Hindlimb muscle (tissue), 1 donor: ENCODE data around the gene KDF1. TPM values are rescaled to one million over a fixed set of nuclear protein-coding genes. Genes with fewer than 3 reads are reported as not detected.

ENCODE experiments used
- DNase-seq: peaks from one replicate; pipeline ENCODE4 v3.0.0-alpha.2; 2013
- polyA plus RNA-seq: library from polyadenylated mRNA; unstranded; fragments of 120-200 nt; gene quantifications from one replicate; pipeline ENCODE4 v1.2.1, GENCODE V29; 2013; ENCODE audit not compliant: insufficient read length

KDF1 gene
- polyA plus RNA-seq, 1 donor: not detected

DNA sequence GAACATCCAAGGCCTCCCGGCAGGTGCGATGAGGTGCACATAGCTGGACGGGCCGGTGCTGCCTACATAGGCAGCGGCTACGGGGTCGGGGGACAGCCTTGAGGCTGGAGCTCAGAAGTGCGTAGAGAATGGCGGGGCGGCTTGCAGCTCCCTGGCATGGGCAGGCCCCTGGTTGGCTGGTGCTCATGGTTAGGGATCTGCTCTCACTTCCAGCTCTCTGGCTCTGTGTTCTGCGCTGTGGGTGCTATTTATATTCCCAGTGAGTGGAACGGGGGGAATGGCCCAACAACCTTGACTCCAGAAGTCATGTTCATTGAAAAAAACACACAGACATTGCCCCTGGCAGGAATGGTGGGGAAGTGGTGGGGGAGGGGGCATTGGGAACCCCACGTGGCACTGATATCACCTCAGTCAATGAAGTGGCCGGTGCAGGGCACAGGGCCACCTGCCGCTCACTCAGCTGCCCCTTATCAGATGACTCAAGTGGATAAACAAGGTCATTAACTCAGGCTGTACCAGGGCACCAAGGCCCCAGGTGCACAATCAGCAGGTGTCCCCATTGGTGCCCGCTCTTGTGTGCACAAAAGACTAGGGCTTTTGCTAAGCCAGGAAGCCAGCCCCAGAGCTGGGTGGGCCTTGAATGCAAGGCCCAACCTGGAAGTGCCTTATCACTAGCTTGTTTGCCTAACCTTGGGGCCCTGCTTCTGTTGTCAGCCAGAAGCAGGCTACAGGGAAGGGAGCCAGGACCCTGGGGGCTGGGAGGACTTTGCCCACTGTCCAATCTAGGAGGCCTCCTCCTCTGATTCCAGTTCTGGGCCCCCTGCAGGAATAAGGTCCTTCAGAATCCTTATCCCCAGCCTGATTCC, 46.3 kb downstream of the KDF1 start, which contains the start of gene NR0B2:
Gene NR0B2 (minus strand): TSS at position 222 of the 866 bp plus-strand sequence. CDS start 35 bp downstream, at position 187.
- DNase-seq: no peak

DNA sequence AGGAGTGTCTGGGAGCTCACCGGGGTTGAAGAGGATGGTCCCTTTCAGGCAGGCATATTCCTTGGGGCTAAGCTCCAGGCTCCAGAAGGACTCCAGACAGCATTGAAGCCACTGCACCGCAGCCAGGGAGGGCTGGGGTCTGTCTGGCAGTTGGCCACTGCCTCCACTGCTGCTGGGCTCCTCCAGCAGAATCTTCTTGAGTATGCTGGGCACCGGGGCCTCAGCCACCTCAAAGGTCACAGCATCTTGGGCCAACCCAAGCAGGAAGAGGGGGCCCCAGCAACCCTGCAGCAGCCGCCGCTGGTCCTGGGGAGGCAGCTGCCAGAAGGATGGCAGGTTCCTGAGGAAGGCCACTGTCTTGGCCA, 46.9 kb downstream of the KDF1 start:
- no peak for DNase-seq

DNA sequence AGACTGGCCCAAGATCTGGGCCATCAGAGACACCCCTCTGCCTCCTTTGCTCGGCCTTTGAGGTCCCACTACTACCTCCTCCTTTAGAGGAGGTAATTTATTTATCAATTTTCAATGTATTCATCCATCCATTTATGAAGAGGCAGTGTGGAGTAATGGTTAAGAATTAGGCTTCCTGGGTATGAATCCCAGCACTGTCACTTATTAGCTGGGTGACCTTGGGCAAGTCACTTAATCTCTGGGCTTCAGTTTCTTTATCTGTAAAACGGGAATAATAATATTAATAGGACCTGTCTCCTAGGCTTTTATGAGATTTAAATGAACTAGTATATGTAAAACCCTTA, 48.1 kb downstream of the KDF1 start:
- no peak for DNase-seq

DNA sequence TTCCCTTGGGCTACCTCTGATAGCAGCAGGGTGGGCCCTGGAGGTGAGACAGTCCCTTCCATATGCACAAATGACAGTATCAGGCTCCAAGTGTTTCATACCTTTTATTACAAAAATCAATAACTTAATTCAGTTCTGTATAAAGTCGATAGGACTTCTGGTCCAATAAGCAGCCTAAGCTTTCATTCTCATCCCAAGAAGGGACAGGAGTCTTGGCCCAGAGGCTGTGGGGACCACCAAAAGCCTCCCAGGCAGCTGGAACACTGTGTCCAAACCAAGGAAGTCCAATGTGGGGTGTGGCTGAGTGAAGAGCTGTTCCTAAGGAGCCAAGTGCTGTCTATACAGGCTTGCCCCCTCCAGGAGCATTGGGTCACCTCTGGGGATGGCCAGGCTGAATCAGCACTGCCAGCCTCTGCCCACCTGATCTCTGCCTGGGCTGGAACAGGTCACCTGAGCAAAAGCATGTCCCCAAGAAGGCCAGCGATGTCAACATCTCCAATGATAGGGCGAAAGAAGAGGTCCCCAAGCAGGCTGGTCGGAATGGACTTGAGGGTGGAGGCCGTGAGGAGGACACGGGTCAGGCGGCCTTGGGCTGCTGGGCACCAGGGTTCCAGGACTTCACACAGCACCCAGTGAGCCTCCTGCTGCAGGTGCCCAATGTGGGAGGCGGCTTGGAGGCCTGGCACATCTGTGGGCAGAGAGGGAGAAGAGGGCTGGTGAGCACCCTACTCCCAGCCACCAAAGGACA, 48.7 kb downstream of the KDF1 start:
- DNase-seq: no peak

DNA sequence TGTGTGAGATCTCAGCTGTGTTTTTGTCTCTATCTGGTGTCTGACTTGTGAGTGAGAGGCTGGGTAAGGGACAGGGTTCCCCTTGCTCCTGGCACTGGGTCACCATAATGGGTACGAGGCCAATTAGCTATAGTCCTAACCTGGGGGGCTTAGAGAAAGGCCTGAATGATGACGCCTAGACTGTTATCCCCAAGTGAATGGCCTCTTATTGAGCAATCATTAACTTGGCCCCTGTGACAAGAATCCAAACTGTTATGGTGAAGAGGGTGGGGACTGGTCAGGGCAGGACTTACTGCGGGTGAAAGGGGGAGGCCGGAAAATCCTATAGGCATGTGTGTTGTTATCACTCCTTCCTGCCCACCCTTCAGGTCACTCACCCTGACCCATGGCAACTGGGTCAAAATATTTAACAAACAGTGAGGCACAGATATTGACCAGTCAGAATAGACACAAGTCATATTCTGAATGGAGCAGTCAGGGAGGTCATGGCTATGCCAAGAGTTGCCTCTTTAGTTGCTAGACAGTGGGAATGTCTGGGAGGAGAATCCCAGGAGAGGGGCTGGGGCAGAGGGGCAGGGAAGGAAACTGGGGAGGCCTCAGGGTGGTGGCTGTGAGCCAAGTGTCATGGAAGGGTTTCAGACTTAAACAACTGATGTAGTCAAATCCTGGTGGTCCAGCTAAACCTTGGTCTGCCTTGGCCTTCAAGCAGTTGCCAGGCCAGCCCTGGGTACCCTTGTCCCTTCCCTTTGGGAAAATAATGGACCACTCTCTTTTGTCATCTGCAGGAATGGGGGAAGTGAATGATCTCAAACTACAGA, 49.7 kb downstream of the KDF1 start:
- DNase-seq: no peak

DNA sequence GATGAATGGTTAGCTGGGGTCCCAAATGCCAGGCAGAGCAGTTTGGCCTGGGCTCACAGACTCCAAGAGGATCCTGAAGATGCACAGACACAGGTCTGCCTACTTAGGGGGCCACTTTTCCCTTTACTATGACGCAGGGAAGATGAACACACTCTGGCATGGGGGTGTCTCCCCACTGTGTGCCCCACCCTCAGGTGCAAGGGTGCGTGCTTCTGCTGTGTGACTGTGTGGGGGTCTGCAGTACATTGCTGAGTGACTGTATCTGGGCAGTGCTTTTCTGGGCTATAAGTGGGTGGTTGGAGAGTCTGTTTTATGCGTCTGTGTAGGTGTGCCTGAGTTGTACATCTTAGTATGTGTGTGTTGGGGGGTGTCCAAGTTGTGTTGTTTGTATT, 50.3 kb downstream of the KDF1 start:
- no peak for DNase-seq

DNA sequence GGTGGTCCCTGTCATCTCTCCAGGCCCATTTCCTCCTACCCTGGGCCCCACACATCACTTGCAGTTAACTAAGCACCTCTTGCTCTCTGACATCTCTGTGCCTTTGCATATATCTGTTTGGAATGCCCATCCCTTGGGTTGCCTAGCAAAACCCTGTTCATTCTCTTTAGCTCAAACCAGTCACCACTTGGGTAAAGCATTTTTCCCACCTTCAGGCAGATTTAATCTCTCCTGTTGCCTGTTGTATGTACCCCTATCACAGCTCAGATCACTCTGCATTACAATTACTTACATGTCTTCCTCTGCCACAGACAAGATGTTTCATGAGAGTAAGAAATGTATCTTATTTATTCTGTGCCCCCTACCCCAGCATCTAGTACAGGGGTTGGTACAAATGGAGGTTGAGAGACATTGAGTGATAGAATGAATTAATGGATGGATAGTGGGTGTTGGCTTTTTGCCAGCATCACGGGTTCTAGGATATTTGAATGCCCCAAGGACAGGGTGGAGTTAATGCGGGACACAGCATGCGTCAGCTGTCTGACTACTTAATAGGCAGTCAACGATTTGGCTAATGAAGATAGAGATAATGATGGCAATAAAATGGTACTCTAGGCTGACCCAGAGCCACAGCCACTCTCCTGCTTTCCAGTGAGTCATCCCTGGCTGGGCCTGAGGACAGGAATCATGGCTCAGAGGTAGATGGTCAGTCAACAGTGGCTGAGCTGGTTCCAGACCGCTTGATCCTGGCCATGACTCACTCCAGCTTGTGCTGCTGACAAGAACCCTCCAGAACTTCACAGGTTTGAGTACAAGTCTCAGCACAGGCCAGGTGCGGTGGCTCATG, 53.0 kb downstream of the KDF1 start:
- DNase-seq: no peak

DNA sequence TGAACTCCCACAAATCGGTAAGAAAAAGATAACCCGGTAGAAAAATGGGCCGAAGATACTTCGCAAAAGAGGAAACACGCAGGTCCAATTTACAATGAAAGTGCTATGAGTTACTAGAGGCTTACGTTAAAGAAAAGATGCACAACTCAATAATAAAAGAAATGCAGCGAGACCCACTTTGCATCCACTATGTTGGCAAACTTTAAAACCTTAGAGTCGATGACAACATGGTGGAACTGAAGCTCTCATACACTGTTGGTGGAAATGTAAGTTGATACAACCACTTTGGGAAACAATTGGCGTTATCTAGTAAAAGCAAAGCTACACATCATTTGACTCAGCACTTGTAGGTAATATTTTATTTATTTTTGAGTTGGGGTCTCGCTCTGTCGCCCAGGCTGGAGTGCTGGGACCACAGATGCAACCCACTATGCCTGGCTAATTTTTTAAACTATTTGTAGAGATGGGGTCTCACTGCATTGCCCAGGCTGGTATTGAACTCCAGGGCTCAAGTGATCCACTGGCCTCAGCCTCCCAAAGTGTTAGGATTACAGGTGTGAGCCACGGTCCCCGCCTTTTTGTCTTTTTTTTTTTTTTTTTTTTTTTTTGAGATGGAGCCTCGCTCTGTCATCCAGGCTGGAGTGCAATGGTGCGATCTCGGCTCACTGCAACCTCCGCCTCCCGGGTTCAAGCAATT, 59.3 kb downstream of the KDF1 start:
- no peak for DNase-seq

DNA sequence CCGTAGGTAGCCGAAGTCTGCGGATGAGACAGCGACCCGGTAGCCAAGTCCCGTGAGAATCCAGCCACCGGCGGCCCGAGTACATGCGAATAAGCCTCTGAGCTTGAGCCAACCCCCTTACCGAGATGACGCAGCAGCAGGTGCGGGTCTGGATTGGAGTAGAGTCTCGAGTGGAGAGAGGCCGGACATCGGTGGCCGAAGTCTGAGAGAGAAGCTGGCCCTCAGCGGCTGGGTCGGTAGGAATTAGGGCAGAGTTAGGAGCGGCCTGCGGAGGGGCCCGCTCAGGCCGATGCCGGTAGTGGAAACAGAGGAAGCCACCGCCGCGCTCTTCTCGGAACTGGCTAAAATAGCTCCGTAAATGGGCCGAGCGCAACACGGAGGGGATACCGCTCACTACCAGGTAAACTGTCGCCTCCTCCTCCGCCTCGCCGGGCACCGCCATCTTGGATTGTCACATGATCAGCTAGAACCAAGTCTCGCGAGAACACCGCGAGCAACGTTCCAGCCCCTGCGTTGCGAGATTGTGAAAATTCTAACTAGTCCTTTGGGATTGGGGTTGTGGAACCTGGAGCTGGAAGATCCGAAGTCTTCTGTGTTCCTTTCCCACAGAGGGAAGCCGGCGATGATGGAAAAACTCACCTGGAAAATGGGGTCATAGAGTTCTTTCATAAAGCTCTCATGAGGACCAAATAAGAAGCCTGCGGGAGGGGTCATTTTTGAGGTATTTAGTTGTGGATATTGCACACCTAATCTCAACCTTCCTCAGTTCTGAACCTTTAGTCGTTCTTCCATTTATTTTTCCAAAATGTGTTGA, 60.1 kb downstream of the KDF1 start, which contains the start of gene GPATCH3:
Gene GPATCH3 (minus strand): TSS at position 467 of the 814 bp plus-strand sequence. CDS start 25 bp downstream, at position 442.
- DNase-seq: peak; percentile 91

Other genes starting within 250 kb of the KDF1 start
- 9.8 TPM for gene PIGV, start 172.5 kb downstream of the KDF1 start, polyA plus RNA-seq
- 18.6 TPM for gene ZDHHC18, start 133.8 kb downstream of the KDF1 start, polyA plus RNA-seq
- gene SFN, start 97.3 kb downstream of the KDF1 start, polyA plus RNA-seq: 1.1 TPM
- 25.9 TPM for gene GPN2, start 70.2 kb downstream of the KDF1 start, polyA plus RNA-seq
- 13.9 TPM for gene GPATCH3, start 60.0 kb downstream of the KDF1 start, polyA plus RNA-seq
- gene NR0B2, start 46.5 kb downstream of the KDF1 start, polyA plus RNA-seq: not detected
- gene NUDC, start 38.7 kb downstream of the KDF1 start, polyA plus RNA-seq: 54.8 TPM
- 1.2 TPM for gene TRNP1, start 33.2 kb upstream of the KDF1 start, polyA plus RNA-seq
- gene TENT5B, start 52.4 kb upstream of the KDF1 start, polyA plus RNA-seq: 0.35 TPM
- 12.8 TPM for gene SLC9A1, start 194.7 kb upstream of the KDF1 start, polyA plus RNA-seq